H9 (cell line): ENCODE measurements around the gene F10. TPM values are rescaled to one million over a fixed set of nuclear protein-coding genes. Genes with fewer than 3 reads are reported as not detected.
"Not testable (repeated sequence)": the region's sequence is repeated elsewhere in the genome, so short reads cannot be mapped to it uniquely, and the experiment has no call there.

ENCODE experiments used
- DNase-seq: peaks from one replicate; pipeline ENCODE4 v3.0.0-alpha.2; 2017
- H2AFZ ChIP-seq: one replicate; pipeline ENCODE4 v1.6.1; 2013; ENCODE audit warnings: mild to moderate bottlenecking, low read length, control low read depth, moderate library complexity
- H2AK5ac ChIP-seq: 2 replicates; pipeline ENCODE4 v1.6.1; 2013; ENCODE audit warnings: low read length, control low read depth, mixed read lengths; ENCODE audit not compliant: insufficient read length
- H2BK120ac ChIP-seq: one replicate; pipeline ENCODE4 v1.6.1; 2013; ENCODE audit warnings: low read depth, mild to moderate bottlenecking, low read length, control low read depth, inconsistent platforms; ENCODE audit not compliant: poor library complexity, severe bottlenecking
- H2BK12ac ChIP-seq: 2 replicates; pipeline ENCODE4 v1.6.1; 2013; ENCODE audit warnings: low read length, control low read depth, mixed read lengths, low read depth; ENCODE audit not compliant: insufficient read length
- H2BK15ac ChIP-seq: 2 replicates; pipeline ENCODE4 v1.6.1; 2013; ENCODE audit warnings: low read depth, low read length, control low read depth
- H2BK20ac ChIP-seq: one replicate; pipeline ENCODE4 v1.6.1; 2013; ENCODE audit warnings: low read depth, mild to moderate bottlenecking, low read length, control low read depth, inconsistent platforms; ENCODE audit not compliant: poor library complexity, severe bottlenecking
- H2BK5ac ChIP-seq: 2 replicates; pipeline ENCODE4 v1.6.1; 2013; ENCODE audit warnings: low read length, control low read depth, mixed read lengths; ENCODE audit not compliant: insufficient read length
- H3K14ac ChIP-seq: 2 replicates; pipeline ENCODE4 v1.6.1; 2013; ENCODE audit warnings: low read length, control low read depth; ENCODE audit not compliant: insufficient read depth
- H3K18ac ChIP-seq: 2 replicates; pipeline ENCODE4 v1.6.1; 2013; ENCODE audit warnings: low read depth, mild to moderate bottlenecking, mixed read lengths, low read length, control low read depth; ENCODE audit not compliant: insufficient read length
- H3K23ac ChIP-seq: 2 replicates; pipeline ENCODE4 v1.6.1; 2013; ENCODE audit warnings: low read length, control low read depth, mixed read lengths, low read depth; ENCODE audit not compliant: insufficient read length
- H3K23me2 ChIP-seq: 2 replicates; pipeline ENCODE4 v1.6.1; 2013; ENCODE audit warnings: low read depth, mild to moderate bottlenecking, mixed read lengths, low read length, control low read depth; ENCODE audit not compliant: insufficient read length, poor library complexity, severe bottlenecking
- H3K27ac ChIP-seq: 2 replicates; pipeline ENCODE4 v1.5.1; 2013; ENCODE audit warnings: low read length, control low read depth, mixed read lengths, low read depth; ENCODE audit not compliant: insufficient read length
- H3K27me3 ChIP-seq: 2 replicates; pipeline ENCODE4 v1.6.1; 2013; ENCODE audit warnings: low read length, control low read depth, inconsistent platforms; ENCODE audit not compliant: insufficient read depth
- H3K4ac ChIP-seq: 2 replicates; pipeline ENCODE4 v1.6.1; 2013; ENCODE audit warnings: low read depth, mild to moderate bottlenecking, control low read depth, inconsistent platforms, low read length, moderate library complexity
- H3K4me1 ChIP-seq: 2 replicates; pipeline ENCODE4 v1.6.1; 2013; ENCODE audit warnings: low read length, control low read depth, inconsistent platforms; ENCODE audit not compliant: insufficient read depth
- H3K4me2 ChIP-seq: 2 replicates; pipeline ENCODE4 v1.6.1; 2013; ENCODE audit warnings: low read length, control low read depth, mixed read lengths; ENCODE audit not compliant: insufficient read length, insufficient read depth
- H3K56ac ChIP-seq: 2 replicates; pipeline ENCODE4 v1.6.1; 2013; ENCODE audit warnings: low read depth, mild to moderate bottlenecking, mixed read lengths, low read length, control low read depth; ENCODE audit not compliant: insufficient read length
- H3K79me1 ChIP-seq: 2 replicates; pipeline ENCODE4 v1.6.1; 2013; ENCODE audit warnings: low read depth, mild to moderate bottlenecking, moderate library complexity, low read length, control low read depth, inconsistent platforms; ENCODE audit not compliant: insufficient read depth, poor library complexity, severe bottlenecking
- H3K79me2 ChIP-seq: 2 replicates; pipeline ENCODE4 v1.6.1; 2013; ENCODE audit warnings: low read length, control low read depth, inconsistent platforms; ENCODE audit not compliant: insufficient read depth
- H3K9ac ChIP-seq: 2 replicates; pipeline ENCODE4 v1.6.1; 2013; ENCODE audit warnings: low read length, control low read depth, mixed read lengths; ENCODE audit not compliant: insufficient read length; ENCODE audit errors: extremely low read depth
- H3K9me3 ChIP-seq: one replicate; pipeline ENCODE4 v1.6.1; 2013; ENCODE audit warnings: low read depth, low read length, inconsistent platforms; ENCODE audit not compliant: control insufficient read depth
- H3T11ph ChIP-seq: one replicate; pipeline ENCODE4 v1.6.1; 2013; ENCODE audit warnings: mild to moderate bottlenecking, low read length, control low read depth, inconsistent platforms
- H4K20me1 ChIP-seq: one replicate; pipeline ENCODE4 v1.6.1; 2013; ENCODE audit not compliant: control insufficient read depth, insufficient read length, insufficient read depth
- H4K5ac ChIP-seq: 2 replicates; pipeline ENCODE4 v1.6.1; 2013; ENCODE audit warnings: low read depth, mild to moderate bottlenecking, mixed read lengths, low read length, control low read depth; ENCODE audit not compliant: insufficient read length
- H4K8ac ChIP-seq: replicated peaks from 2 replicates; pipeline ENCODE4 v1.6.1; 2013; ENCODE audit warnings: low read length, control low read depth, mixed read lengths, low read depth; ENCODE audit not compliant: insufficient read length
- H4K91ac ChIP-seq: 2 replicates; pipeline ENCODE4 v1.6.1; 2013; ENCODE audit warnings: low read depth, mild to moderate bottlenecking, moderate library complexity, mixed read lengths, low read length, control low read depth; ENCODE audit not compliant: insufficient read length
- H3K27ac Mint-ChIP-seq, 3 experiments: 2 replicates in 2 of 3; 3 replicates in 1 of 3; pipeline ENCODE4 v1.8.0; 2020 to 2021; ENCODE audit warnings: mixed read lengths in 3 of 3, mild to moderate bottlenecking in 1 of 3, moderate library complexity in 1 of 3
- H3K27me3 Mint-ChIP-seq: 2 replicates; pipeline ENCODE4 v1.8.0; 2021; ENCODE audit warnings: low read depth, mild to moderate bottlenecking, moderate library complexity, mixed read lengths
- H3K36me3 Mint-ChIP-seq, 3 experiments: 2 replicates in 2 of 3; 3 replicates in 1 of 3; pipeline ENCODE4 v1.8.0; 2020 to 2021; ENCODE audit warnings: low read depth in 3 of 3, mixed read lengths in 3 of 3; ENCODE audit not compliant: insufficient read depth in 1 of 3
- H3K4me1 Mint-ChIP-seq, 2 experiments: 2 replicates each; pipeline ENCODE4 v1.8.0; 2020; ENCODE audit warnings: mixed read lengths in 2 of 2
- H3K4me3 Mint-ChIP-seq, 2 experiments: 2 replicates in 1 of 2; 3 replicates in 1 of 2; pipeline ENCODE4 v1.8.0; 2020 to 2021; ENCODE audit warnings: mild to moderate bottlenecking in 2 of 2, mixed read lengths in 2 of 2, moderate library complexity in 1 of 2
- H3K9me3 Mint-ChIP-seq, 2 experiments: 2 replicates in 1 of 2; 3 replicates in 1 of 2; pipeline ENCODE4 v1.8.0; 2020; ENCODE audit warnings: mild to moderate bottlenecking in 2 of 2, mixed read lengths in 2 of 2, moderate library complexity in 1 of 2
- CTCF ChIP-seq: fragments of 200-600 bp; sonication (generic); conservative IDR thresholded peaks from 3 replicates; pipeline ENCODE4 v1.8.0; 2021; ENCODE audit warnings: antibody characterized with exemption, mild to moderate bottlenecking
- WGBS: extraction: QIAGEN DNeasy Blood & Tissue Kit; methylation state at CpG from one replicate; pipeline ENCODE4 v1.1.7; 2013; ENCODE audit warnings: missing lambda C conversion rate, low lambda C conversion rate, mixed read lengths; ENCODE audit not compliant: insufficient read length; ENCODE audit errors: extremely low coverage; 5-methylcytosine and 5-hydroxymethylcytosine counted together
- total RNA-seq: library from RNA; stranded (reverse); gene quantifications from 2 replicates; pipeline ENCODE4 v1.2.1, GENCODE V29; 2021

F10 gene
- total RNA-seq, 1 experiment from 2014 or later = 1.7 TPM

- Mint-ChIP-seq H3K36me3 (no peaks in the 10 kb centered on the region; a peak in 1 of 7 replicates), H3K4me1 (peaks cover 6 to 9% of the 10 kb centered on the region in 2 experiments), H3K27ac (no peak overlapping the region), H3K9me3 (no peaks in the 10 kb centered on the region), H3K4me3 (no peak overlapping the region), H3K27me3 (peaks cover 2% of the 10 kb centered on the region)
- H3K27ac ChIP-seq = no peak overlapping the region
- no peak overlapping the region for H3K14ac ChIP-seq
- H2BK120ac ChIP-seq = no peak overlapping the region
- H4K20me1 ChIP-seq = no peaks in the 10 kb centered on the region
- no peak overlapping the region for H3K4me2 ChIP-seq
- H2BK15ac ChIP-seq = no peak overlapping the region
- no peak overlapping the region for H2AFZ ChIP-seq
- H3K27me3 ChIP-seq = no peaks in the 10 kb centered on the region
- no peak overlapping the region for H2BK20ac ChIP-seq
- no peak overlapping the region for H3K9ac ChIP-seq
- no peaks in the 10 kb centered on the region for H3K23me2 ChIP-seq
- no peaks in the 10 kb centered on the region for H3K4me1 ChIP-seq
- no peak overlapping the region for H4K5ac ChIP-seq
- no peak overlapping the region for H3K56ac ChIP-seq
- H4K8ac ChIP-seq = no peak overlapping the region
- H3K79me1 ChIP-seq = no peaks in the 10 kb centered on the region
- H3K79me2 ChIP-seq = no peaks in the 10 kb centered on the region
- no CpG with 5 or more reads among the region's 11 CpGs for WGBS
- DNase-seq = no peak
- H3K23ac ChIP-seq = no peak overlapping the region
- H3K18ac ChIP-seq = no peak overlapping the region
- H2BK12ac ChIP-seq = no peak overlapping the region
- H3T11ph ChIP-seq = no peak overlapping the region
- no peak overlapping the region for H2AK5ac ChIP-seq
- TF ChIP-seq CTCF = no peak
- no peak overlapping the region for H2BK5ac ChIP-seq
- no peaks in the 10 kb centered on the region for H3K9me3 ChIP-seq
- no peak overlapping the region for H4K91ac ChIP-seq
- no peak overlapping the region for H3K4ac ChIP-seq
Observed at GRCh38 chr13:113099142-113099541, 23.5 kb upstream of the F10 start.

- H2BK120ac ChIP-seq, H2BK20ac ChIP-seq, H3K18ac ChIP-seq, H2BK12ac ChIP-seq, H3K56ac ChIP-seq, H3K23me2 ChIP-seq, H2BK15ac ChIP-seq, H3K23ac ChIP-seq, H3K27ac ChIP-seq, H3K79me2 ChIP-seq, H3K36me3 Mint-ChIP-seq, H3K9me3 ChIP-seq, H2BK5ac ChIP-seq, H4K91ac ChIP-seq, H2AK5ac ChIP-seq, H3K9ac ChIP-seq, DNase-seq, H3K14ac ChIP-seq, H3T11ph ChIP-seq, H3K9me3 Mint-ChIP-seq, H4K20me1 ChIP-seq, H3K27me3 Mint-ChIP-seq, H2AFZ ChIP-seq, H3K27ac Mint-ChIP-seq, H3K4me3 Mint-ChIP-seq, H4K8ac ChIP-seq, H3K79me1 ChIP-seq, H3K4me2 ChIP-seq, H4K5ac ChIP-seq, H3K4ac ChIP-seq, H3K27me3 ChIP-seq, H3K4me1 ChIP-seq: not testable (repeated sequence)
- WGBS = no CpG with 5 or more reads among the region's 10 CpGs
- H3K4me1 Mint-ChIP-seq = peaks cover 7 to 18% of the 10 kb centered on the region in 2 experiments; a peak in 2 of 4 replicates
Observed at GRCh38 chr13:113102302-113102701, 20.3 kb upstream of the F10 start.
